Gastroesophageal sphincter (tissue), 4 donors: Measurements from ENCODE around the gene COX18. TPM values are rescaled to one million over a fixed set of nuclear protein-coding genes. Genes with fewer than 3 reads are reported as not detected.
A peak's percentile ranks its signal among the peaks of the same experiment; 100 is the strongest.

Experiments
- ATAC-seq: fragments of 150-250 bp; one replicate; pipeline ENCODE4 v1.9.1; 2016; ENCODE audit warnings: mild to moderate bottlenecking, moderate library complexity
- H3K27ac ChIP-seq, 4 donors: fragments of 200-600 bp; sonication (generic) in 3 of 4; 1 replicate in 3 of 4; 2 replicates in 1 of 4; pipeline ENCODE4 v1.5.1; 2016 to 2019
- H3K27me3 ChIP-seq: fragments of 200-600 bp; sonication (generic); one replicate; pipeline ENCODE4 v1.5.1; 2019
- H3K36me3 ChIP-seq, 2 donors: fragments of 200-600 bp; sonication (generic); one replicate each; pipeline ENCODE4 v1.5.1; 2019; ENCODE audit warnings: control low read depth in 1 of 2
- H3K4me1 ChIP-seq, 3 donors: fragments of 200-600 bp; sonication (generic); 1 replicate in 2 of 3; 2 replicates in 1 of 3; pipeline ENCODE4 v1.5.1; 2016 to 2019; ENCODE audit warnings: control low read depth in 2 of 3
- H3K4me3 ChIP-seq, 2 donors: fragments of 200-600 bp; sonication (generic); one replicate each; pipeline ENCODE4 v1.5.1; 2019; ENCODE audit warnings: mild to moderate bottlenecking in 1 of 2, moderate library complexity in 1 of 2
- H3K9me3 ChIP-seq, 3 donors: fragments of 200-600 bp; sonication (generic); one replicate each; pipeline ENCODE4 v1.5.1; 2017 to 2019; ENCODE audit warnings: control low read depth in 2 of 3
- EP300 ChIP-seq: sonication (generic); formaldehyde crosslinking; IDR thresholded peaks from one replicate; pipeline ENCODE4 v1.6.1; 2017; ENCODE audit warnings: antibody characterized with exemption, mild to moderate bottlenecking
- POLR2A ChIP-seq, 2 donors: fragments of 450-650 bp; IDR thresholded peaks; one replicate each; pipeline ENCODE4 v1.6.1; 2017; ENCODE audit warnings: antibody characterized with exemption in 2 of 2, mild to moderate bottlenecking in 2 of 2, moderate library complexity in 1 of 2
- POLR2AphosphoS5 ChIP-seq: sonication (generic); formaldehyde crosslinking; IDR thresholded peaks from one replicate; pipeline ENCODE4 v1.6.1; 2017; ENCODE audit warnings: antibody characterized with exemption
- WGBS, 2 donors: methylation state at CpG; one replicate each; pipeline ENCODE4 v1.1.5; 2018; ENCODE audit warnings: low coverage in 1 of 2; 5-methylcytosine and 5-hydroxymethylcytosine counted together
- total RNA-seq, 4 donors: library from RNA; depleted of rRNA; stranded (reverse); fragments of >200 nt; gene quantifications; one replicate each; pipeline ENCODE4 v1.1.0, GENCODE V29; 2016
- TF ChIP-seq, protein P1 (sequence below), 4 experiments: fragments of 200-600 bp in 2 of 4; fragments of 450-650 bp in 2 of 4; sonication (generic) in 1 of 4; IDR thresholded peaks; one replicate each; pipeline ENCODE4 v1.5.1; 2017 to 2019; ENCODE audit warnings: antibody characterized with exemption in 4 of 4, mild to moderate bottlenecking in 2 of 4, moderate library complexity in 2 of 4

COX18 gene
- total RNA-seq, 4 donors from 2014 or later: 11.6 to 24.5 (median 19.4) TPM

DNA sequence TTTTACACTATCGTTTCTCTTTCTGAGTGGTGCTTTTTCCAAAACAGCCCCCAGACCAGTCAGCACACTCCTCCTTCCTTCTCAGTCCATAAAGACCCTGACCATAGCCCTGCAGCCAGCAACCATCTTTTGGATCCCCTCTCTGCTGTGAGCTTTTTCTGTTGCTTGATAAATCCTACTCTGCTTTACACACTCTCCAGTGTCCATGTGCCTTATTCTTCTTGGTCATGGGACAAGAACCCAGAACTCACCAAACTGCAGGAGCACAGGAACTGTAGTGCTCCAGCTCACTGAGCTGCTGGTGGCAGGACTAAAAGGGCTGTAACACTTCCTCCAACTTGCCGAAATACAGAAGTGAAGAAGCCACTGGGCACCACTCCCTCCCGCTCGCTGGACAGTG is 32.5 kb downstream of the COX18 start:
- Histone ChIP-seq H3K36me3 (no peaks in the 10 kb centered on the region), H3K4me3 (no peak overlapping the region), H3K9me3 (peaks cover 0 to 25% (median 0%) of the 10 kb centered on the region in 3 donors), H3K27me3 (no peaks in the 10 kb centered on the region), H3K27ac (no peak overlapping the region), H3K4me1 (no peaks in the 10 kb centered on the region)
- WGBS, 2 donors: 96 to 100% methylated on average over 1 to 4 of the region's 4 CpGs
- ATAC-seq: no peak
- no peak for TF ChIP-seq EP300
- TF ChIP-seq, protein P1, sequence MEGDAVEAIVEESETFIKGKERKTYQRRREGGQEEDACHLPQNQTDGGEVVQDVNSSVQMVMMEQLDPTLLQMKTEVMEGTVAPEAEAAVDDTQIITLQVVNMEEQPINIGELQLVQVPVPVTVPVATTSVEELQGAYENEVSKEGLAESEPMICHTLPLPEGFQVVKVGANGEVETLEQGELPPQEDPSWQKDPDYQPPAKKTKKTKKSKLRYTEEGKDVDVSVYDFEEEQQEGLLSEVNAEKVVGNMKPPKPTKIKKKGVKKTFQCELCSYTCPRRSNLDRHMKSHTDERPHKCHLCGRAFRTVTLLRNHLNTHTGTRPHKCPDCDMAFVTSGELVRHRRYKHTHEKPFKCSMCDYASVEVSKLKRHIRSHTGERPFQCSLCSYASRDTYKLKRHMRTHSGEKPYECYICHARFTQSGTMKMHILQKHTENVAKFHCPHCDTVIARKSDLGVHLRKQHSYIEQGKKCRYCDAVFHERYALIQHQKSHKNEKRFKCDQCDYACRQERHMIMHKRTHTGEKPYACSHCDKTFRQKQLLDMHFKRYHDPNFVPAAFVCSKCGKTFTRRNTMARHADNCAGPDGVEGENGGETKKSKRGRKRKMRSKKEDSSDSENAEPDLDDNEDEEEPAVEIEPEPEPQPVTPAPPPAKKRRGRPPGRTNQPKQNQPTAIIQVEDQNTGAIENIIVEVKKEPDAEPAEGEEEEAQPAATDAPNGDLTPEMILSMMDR (IDR thresholded peaks at IDR 0.05): no peak
- no peak for TF ChIP-seq POLR2AphosphoS5
- TF ChIP-seq POLR2A (IDR thresholded peaks at IDR 0.05): no peak

GRCh38 chr4:73036123-73036522 is 33.4 kb downstream of the COX18 start:
- WGBS, 2 donors: 53 to 88% methylated on average over 1 of the region's 1 CpG
- no peak for ATAC-seq
- TF ChIP-seq POLR2A (IDR thresholded peaks at IDR 0.05) (no peak), EP300 (no peak), POLR2AphosphoS5 (no peak)
- TF ChIP-seq, protein P1 (IDR thresholded peaks at IDR 0.05): no peak

DNA sequence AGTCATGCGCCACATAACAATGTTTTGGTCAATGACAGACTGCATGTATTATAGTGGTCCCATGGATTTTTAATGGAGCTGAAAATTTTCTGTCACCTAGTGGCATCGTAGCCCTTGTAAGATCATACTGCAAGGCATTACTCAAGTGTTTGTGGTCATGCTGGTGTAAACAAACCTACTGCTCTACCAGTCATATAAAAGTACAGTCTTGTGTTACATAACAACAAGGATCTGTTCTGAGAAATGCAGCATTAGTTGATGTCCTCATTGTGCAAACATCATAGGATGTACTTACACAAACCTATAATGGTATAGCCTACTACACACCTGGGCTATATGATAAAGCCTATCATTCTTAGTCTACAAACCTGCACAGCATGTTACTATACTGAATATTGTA is 34.6 kb downstream of the COX18 start:
- Histone ChIP-seq H3K4me3 (no peak overlapping the region), H3K27ac (no peak overlapping the region), H3K4me1 (no peaks in the 10 kb centered on the region), H3K9me3 (peaks cover 0 to 22% (median 0%) of the 10 kb centered on the region in 3 donors), H3K36me3 (no peaks in the 10 kb centered on the region), H3K27me3 (no peaks in the 10 kb centered on the region)
- 82 to 84% methylated on average over 2 of the region's 2 CpGs for WGBS, 2 donors
- ATAC-seq: no peak
- TF ChIP-seq, protein P1 (IDR thresholded peaks at IDR 0.05): no peak
- TF ChIP-seq POLR2AphosphoS5: no peak
- no peak for TF ChIP-seq EP300
- TF ChIP-seq POLR2A (IDR thresholded peaks at IDR 0.05): no peak

More at GRCh38 chr4:73036123-73036522, 33.4 kb downstream of the COX18 start:
- H3K4me3 ChIP-seq: no peak overlapping the region
- H3K27ac ChIP-seq: no peak overlapping the region
- H3K36me3 ChIP-seq: no peaks in the 10 kb centered on the region
- no peaks in the 10 kb centered on the region for H3K27me3 ChIP-seq
- peaks cover 0 to 25% (median 0%) of the 10 kb centered on the region in 3 donors for H3K9me3 ChIP-seq
- no peaks in the 10 kb centered on the region for H3K4me1 ChIP-seq

DNA sequence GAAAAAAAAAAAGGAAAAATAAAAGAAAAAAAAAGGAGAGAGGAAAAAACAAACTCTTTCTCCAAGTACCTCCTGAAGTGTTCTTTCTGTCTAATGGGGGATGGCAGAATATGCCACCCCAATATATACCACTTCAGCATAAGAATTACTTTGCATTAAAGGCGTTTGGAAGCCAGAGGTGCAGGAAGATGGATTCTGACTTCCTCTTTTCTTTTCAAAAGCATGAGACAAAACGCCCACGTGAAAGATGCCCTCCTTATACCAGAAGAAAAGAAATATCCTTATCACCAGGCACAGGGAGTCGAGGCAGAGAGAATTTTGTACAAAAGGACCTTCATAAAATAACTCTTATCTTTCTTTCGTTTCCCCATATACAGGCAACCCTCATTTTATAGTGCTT is 40.9 kb downstream of the COX18 start:
- 64 to 67% methylated on average over 3 to 5 of the region's 5 CpGs for WGBS, 2 donors
- H3K36me3 ChIP-seq: no peaks in the 10 kb centered on the region
- H3K4me1 ChIP-seq: no peaks in the 10 kb centered on the region
- TF ChIP-seq POLR2AphosphoS5 (no peak), EP300 (no peak), POLR2A (IDR thresholded peaks at IDR 0.05) (no peak)
- TF ChIP-seq, protein P1 (IDR thresholded peaks at IDR 0.05): no peak
- no peak overlapping the region for H3K4me3 ChIP-seq
- no peaks in the 10 kb centered on the region for H3K27me3 ChIP-seq
- no peak overlapping the region for H3K27ac ChIP-seq
- H3K9me3 ChIP-seq: peaks cover 0 to 9% (median 0%) of the 10 kb centered on the region in 3 donors
- no peak for ATAC-seq

DNA sequence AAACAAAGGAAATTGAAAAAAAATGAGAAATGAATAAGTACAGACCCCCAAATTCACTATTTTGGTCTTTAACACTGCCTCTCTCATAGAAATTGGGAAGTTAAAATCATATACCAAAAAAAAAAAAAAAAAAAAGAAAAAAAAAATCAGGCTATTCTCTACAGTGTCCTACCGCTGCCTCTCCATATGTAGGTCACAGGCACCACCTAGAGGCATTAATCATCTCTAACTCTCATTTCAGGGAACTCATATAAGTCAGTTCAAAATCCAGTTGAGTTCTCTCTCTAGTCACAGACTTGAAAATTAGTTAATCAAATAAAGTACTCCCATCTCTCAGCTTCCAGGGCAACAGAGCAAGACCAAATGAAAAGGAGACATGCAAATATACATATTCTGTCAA is 47.9 kb downstream of the COX18 start:
- WGBS, 2 donors: 36 to 44% methylated on average over 1 of the region's 1 CpG
- no peaks in the 10 kb centered on the region for H3K27me3 ChIP-seq
- ATAC-seq: no peak

More for the DNA sequence above, 47.9 kb downstream of the COX18 start:
- Histone ChIP-seq H3K27ac (no peak overlapping the region), H3K36me3 (no peaks in the 10 kb centered on the region), H3K9me3 (no peaks in the 10 kb centered on the region), H3K4me1 (peaks cover 0 to 5% (median 0%) of the 10 kb centered on the region in 3 donors), H3K4me3 (no peak overlapping the region)
- TF ChIP-seq, protein P1 (IDR thresholded peaks at IDR 0.05): peak in 1 of 4 experiments; percentile 31
- no peak for TF ChIP-seq EP300
